Pancreas (tissue), 10 donors: Measurements from ENCODE around the gene KIRREL1. TPM values are rescaled to one million over a fixed set of nuclear protein-coding genes. Genes with fewer than 3 reads are reported as not detected.

Source experiments
- ATAC-seq, 4 donors: fragments of 200-7000 bp; cut with Tn5 transposase; one replicate each; pipeline versions ENCODE4 v1.8.0 to v1.9.1; 2020; ENCODE audit warnings: mild to moderate bottlenecking in 4 of 4, moderate library complexity in 4 of 4
- DNase-seq, 6 donors: peaks; one replicate each; pipeline ENCODE4 v3.0.0-alpha.2; 2020
- FAIRE-seq: peaks from 2 replicates; lab custom pipeline; 2012; peaks lifted over from hg19 to GRCh38; lab: Jason Lieb, UNC
- H3K27ac ChIP-seq, 4 donors: fragments of 200-600 bp; sonication (generic); 1 replicate in 3 of 4; 2 replicates in 1 of 4; pipeline versions ENCODE4 v1.5.0 to v1.8.0; 2020
- H3K27me3 ChIP-seq, 4 donors: fragments of 200-600 bp; one replicate each; pipeline ENCODE4 v1.8.0; 2021
- H3K36me3 ChIP-seq, 3 donors: fragments of 200-600 bp; sonication (generic) in 1 of 3; one replicate each; pipeline versions ENCODE4 v1.5.0 to v1.8.0; 2020 to 2021
- H3K4me1 ChIP-seq, 3 donors: fragments of 200-600 bp; one replicate each; pipeline ENCODE4 v1.8.0; 2021
- H3K4me3 ChIP-seq, 4 donors: fragments of 200-600 bp; sonication (generic) in 2 of 4; one replicate each; pipeline versions ENCODE4 v1.5.0 to v1.8.0; 2020 to 2021
- H3K9me3 ChIP-seq, 4 donors: fragments of 200-600 bp; one replicate each; pipeline ENCODE4 v1.8.0; 2021
- CTCF ChIP-seq, 4 donors: fragments of 200-600 bp; sonication (generic) in 3 of 4; IDR thresholded peaks; one replicate each; pipeline versions ENCODE4 v1.5.0 to v1.8.0; 2021; ENCODE audit warnings: antibody characterized with exemption in 4 of 4
- WGBS, 2 donors: extraction: QIAGEN DNeasy Blood & Tissue Kit; methylation state at CpG; one replicate each; pipeline ENCODE4 v1.1.7; 2013; 5-methylcytosine and 5-hydroxymethylcytosine counted together
- intact Hi-C, 3 donors: fragments of 100-400 bp; cut with DNase I; formaldehyde crosslinking; loops; one replicate each; pipeline versions ENCODE4 v1.11.1 to v1.14.2; 2022
- polyA plus RNA-seq, 2 donors: library from polyadenylated mRNA; stranded (reverse); fragments of 200-250 nt; gene quantifications; one replicate each; pipeline ENCODE4 v1.2.3, GENCODE V29; 2013
- total RNA-seq, 6 donors: library from RNA; stranded (reverse); fragmentation: NEBNext Ultra II Directional in 4 of 6; extraction: Animal tissue kit (Norgen Biotek cat#: 25700) in 4 of 6; gene quantifications; one replicate each; pipeline versions ENCODE4 v1.2.1 to v1.2.4, GENCODE V29; 2021 to 2023
- donor health status: healthy with polysubstance abuse.
- donor health status: DM: no; HTN: no; CAD: no; lungs with moderate emphysema.
- donor health status: DM: no; HTN: no; CAD: no.
- donor health status: control.
- donor health status: control.
- donor health status: Bipolar disorder and iron deficiency.
- donor health status: DM: yes; HTN: yes; CAD: no.
- donor health status: DM: no; HTN: no; CAD: no.
- donor health status: DM: no; HTN: no; CAD: no.
- donor health status: DM: yes; HTN: yes; CAD: no.

KIRREL1 gene
- total and polyA plus RNA-seq, 8 donors: 1.9 to 13.0 (median 4.1) TPM

- FAIRE-seq (no peak), ATAC-seq (no peak), DNase-seq (no peak)
- H3K27ac ChIP-seq: no peak overlapping the region
- WGBS, 2 donors: 46 to 48% methylated on average over 4 of the region's 4 CpGs
- no peaks in the 10 kb centered on the region for H3K9me3 ChIP-seq
- no peaks in the 10 kb centered on the region for H3K4me1 ChIP-seq
- TF ChIP-seq CTCF (IDR thresholded peaks at IDR 0.05): no peak
- intact Hi-C loops: no loop called here
- H3K36me3 ChIP-seq: no peaks in the 10 kb centered on the region
- no peak overlapping the region for H3K4me3 ChIP-seq
- no peaks in the 10 kb centered on the region for H3K27me3 ChIP-seq
Measured at GRCh38 chr1:158028969-158029368, 35.5 kb downstream of the KIRREL1 start.

DNA sequence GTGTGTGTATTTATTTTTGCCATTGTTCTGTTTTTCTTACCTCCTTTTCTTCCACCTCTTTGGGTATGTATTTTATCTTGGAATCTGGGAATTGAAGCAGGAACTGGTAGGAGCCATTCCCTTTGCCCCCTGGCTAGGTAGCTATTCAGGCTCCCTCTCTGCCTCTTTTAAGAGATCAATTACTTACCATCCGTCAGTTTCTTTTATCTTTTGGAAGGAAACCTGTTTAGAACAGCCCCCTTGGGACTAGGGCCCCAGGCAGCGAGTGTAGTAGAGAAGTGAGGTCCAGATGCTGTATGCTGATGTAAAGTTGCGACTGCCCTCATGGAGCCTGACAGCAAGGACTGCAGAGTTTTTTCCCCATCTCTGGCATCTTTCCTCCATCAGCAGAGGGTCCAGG lies 41.6 kb downstream of the KIRREL1 start:
- no peak overlapping the region for H3K27ac ChIP-seq
- intact Hi-C loops: loop anchor here in 1 of 3 donors (5.0 kb wide), 1 partner anchor 48 kb away; no protein-coding TSS in a partner anchor
- 58 to 61% methylated on average over 3 of the region's 3 CpGs for WGBS, 2 donors
- FAIRE-seq (no peak), ATAC-seq (no peak), DNase-seq (no peak)
- no peaks in the 10 kb centered on the region for H3K9me3 ChIP-seq
- H3K4me3 ChIP-seq: no peak overlapping the region
- no peaks in the 10 kb centered on the region for H3K36me3 ChIP-seq
- no peak for TF ChIP-seq CTCF (IDR thresholded peaks at IDR 0.05)
- no peaks in the 10 kb centered on the region for H3K4me1 ChIP-seq
- no peaks in the 10 kb centered on the region for H3K27me3 ChIP-seq

DNA sequence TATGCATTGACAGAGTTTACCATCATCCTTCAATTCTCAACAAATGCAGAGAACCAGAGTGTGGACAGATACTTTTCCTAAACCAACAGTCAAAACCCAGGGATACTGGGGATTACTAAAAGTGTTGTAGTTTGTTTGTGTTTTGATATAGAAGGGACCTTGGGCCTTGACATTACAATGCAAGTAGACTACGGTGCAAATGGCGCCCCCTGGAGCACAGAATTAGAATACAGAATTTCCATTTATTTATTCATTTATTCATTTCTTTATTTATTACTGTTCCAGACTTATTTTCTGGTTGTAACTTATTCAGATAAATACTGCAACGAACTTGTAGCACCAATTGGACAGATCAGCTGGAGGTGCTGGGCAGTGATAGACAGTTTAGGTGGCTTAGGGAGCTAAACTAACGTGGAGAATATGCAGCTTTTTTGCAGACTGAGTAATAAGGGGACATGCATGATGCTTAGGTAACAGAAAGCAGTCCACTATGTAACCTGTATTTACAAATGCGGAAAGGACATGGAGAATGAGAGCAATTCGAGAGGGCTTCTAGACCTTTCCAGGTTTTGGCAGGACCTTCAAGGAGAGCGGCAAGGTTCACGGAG lies 42.6 kb downstream of the KIRREL1 start:
- no peaks in the 10 kb centered on the region for H3K9me3 ChIP-seq
- no peaks in the 10 kb centered on the region for H3K27me3 ChIP-seq
- DNase-seq (peak in 1 of 6 donors; percentile 28), ATAC-seq (peak in 3 of 4 donors; percentile 43 to 69 (median 47)), FAIRE-seq (peak; percentile 71)
- no peaks in the 10 kb centered on the region for H3K4me1 ChIP-seq
- TF ChIP-seq CTCF (IDR thresholded peaks at IDR 0.05): peak; percentile 16 to 58 (median 42)
- H3K36me3 ChIP-seq: no peaks in the 10 kb centered on the region
- WGBS, 2 donors: 46 to 50% methylated on average over 8 of the region's 8 CpGs
- no peak overlapping the region for H3K27ac ChIP-seq
- H3K4me3 ChIP-seq: no peak overlapping the region
- intact Hi-C loops: loop anchor here in 1 of 3 donors (5.0 kb wide), 1 partner anchor 49 kb away; no protein-coding TSS in a partner anchor

- Histone ChIP-seq H3K36me3 (no peaks in the 10 kb centered on the region), H3K27me3 (no peaks in the 10 kb centered on the region), H3K4me3 (no peak overlapping the region), H3K27ac (no peak overlapping the region), H3K4me1 (no peaks in the 10 kb centered on the region), H3K9me3 (no peaks in the 10 kb centered on the region)
- DNase-seq (no peak), FAIRE-seq (no peak), ATAC-seq (no peak)
- 72 to 77% methylated on average over 17 of the region's 17 CpGs for WGBS, 2 donors
- intact Hi-C loops: loop anchor here in 1 of 3 donors (5.0 kb wide), 1 partner anchor 50 kb away; no protein-coding TSS in a partner anchor
- TF ChIP-seq CTCF (IDR thresholded peaks at IDR 0.05): no peak
Measured at GRCh38 chr1:158037008-158037865, 43.8 kb downstream of the KIRREL1 start.
